GM21619 (cell line): ENCODE data around the gene ALG8.
"Not testable (repeated sequence)": the region's sequence is repeated elsewhere in the genome, so short reads cannot be mapped to it uniquely, and the experiment has no call there.

Experiments
- ATAC-seq: cut with Tn5 transposase; IDR thresholded peaks from one replicate; pipeline ENCODE4 v1.9.1; 2021; ENCODE audit not compliant: unreplicated experiment

ALG8 gene

GRCh38 chr11:78109081-78110015 is 30.1 kb downstream of the ALG8 start:
- ATAC-seq: no peak

DNA sequence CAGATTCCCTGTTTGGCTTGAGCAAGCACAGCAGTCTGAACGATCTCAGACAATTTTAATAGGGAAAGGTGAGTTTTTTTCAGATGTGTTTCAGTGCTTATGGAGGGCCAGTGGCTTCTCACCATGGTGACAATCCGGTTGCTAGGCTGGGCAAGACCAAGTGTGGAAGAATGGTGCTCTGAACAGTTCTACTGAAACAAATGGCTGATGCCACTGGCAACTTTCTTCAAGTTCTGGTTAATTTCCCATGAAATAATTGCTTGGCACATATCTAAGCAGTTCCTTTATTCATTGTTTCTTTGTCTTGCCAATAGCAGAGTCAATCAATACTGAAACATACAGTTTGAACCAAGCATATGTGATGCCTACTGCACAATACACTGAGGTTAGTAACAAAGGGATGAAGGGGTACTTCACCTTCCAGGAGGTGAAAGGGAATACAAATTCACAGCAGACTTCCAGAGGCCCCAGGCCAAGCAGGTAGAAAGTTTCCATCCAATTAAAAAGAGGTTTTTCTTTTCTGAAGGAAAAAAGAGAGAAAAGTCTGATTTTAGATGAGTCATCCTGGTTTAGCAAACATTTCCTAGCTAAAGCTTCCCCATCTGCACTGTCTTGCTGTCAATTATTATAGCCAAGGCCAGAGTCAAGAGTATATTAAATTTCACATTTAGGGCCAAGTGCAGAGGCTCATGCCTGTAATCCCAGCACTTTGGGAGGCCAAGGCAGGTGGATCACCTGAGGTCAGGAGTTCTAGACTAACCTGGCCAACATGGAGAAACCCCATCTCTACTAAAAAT is 38.6 kb downstream of the ALG8 start:
- no peak for ATAC-seq

DNA sequence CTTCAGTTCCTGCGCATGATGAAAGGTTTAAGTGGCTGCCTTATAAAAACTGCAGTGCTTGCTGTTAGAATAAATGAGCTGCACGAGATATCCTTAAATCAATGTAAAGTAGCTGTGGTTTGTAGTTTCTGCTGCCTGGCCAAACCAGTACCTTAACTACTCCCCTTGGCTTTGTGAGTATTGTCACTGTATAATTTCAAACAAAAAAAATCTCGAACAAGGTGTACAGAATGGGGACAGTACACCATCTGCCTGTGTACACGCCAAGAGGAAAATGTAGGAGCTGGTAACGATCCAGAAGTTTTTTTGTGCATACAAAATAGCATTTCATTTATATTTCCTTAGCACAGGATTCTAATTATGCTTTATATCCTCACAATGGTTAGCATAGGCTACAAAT is 39.2 kb downstream of the ALG8 start:
- no peak for ATAC-seq

GRCh38 chr11:78099666-78100065 is 39.8 kb downstream of the ALG8 start:
- ATAC-seq: no peak

GRCh38 chr11:78097666-78098385 is 41.6 kb downstream of the ALG8 start:
- no peak for ATAC-seq

DNA sequence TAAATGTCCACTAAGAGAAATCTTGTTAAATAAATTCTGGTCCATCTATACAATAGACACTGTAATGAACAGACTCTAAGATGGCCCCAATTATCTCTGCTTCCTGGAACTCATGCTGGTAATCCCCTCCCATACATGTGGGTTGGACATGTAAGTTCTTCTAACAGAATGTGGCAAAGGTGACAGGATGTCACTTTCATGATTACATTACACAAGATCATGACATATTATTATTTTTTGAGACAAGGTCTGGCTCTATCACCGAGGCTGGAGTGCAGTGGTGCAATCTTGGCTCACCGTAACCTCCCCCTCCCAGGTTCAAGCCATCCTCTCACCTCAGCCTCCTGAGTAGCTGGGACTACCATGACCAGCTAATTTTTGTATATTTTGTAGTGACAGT is 45.2 kb downstream of the ALG8 start:
- ATAC-seq: no peak

- not testable (repeated sequence) for ATAC-seq
Measured at GRCh38 chr11:78086521-78087074, 52.8 kb downstream of the ALG8 start.

- no peak for ATAC-seq
Measured at GRCh38 chr11:78085972-78086371, 53.5 kb downstream of the ALG8 start.

DNA sequence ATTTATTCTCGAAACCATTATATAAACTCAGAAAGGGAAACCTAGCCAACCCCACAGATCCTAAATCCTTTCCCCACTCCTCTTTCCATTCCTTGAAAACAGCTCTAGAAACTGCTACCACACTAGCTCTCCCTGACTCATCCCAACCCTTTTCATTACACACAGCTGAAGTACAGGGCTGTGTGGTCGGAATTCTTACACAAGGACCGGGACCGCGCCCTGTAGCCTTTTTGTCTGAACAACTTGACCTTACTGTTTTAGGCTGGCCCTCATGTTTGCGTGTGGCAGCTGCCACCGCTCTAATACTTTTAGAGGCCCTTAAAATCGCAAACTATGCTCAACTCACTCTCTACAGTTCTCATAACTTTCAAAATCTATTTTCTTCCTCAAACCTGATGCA is 54.9 kb downstream of the ALG8 start:
- not testable (repeated sequence) for ATAC-seq

DNA sequence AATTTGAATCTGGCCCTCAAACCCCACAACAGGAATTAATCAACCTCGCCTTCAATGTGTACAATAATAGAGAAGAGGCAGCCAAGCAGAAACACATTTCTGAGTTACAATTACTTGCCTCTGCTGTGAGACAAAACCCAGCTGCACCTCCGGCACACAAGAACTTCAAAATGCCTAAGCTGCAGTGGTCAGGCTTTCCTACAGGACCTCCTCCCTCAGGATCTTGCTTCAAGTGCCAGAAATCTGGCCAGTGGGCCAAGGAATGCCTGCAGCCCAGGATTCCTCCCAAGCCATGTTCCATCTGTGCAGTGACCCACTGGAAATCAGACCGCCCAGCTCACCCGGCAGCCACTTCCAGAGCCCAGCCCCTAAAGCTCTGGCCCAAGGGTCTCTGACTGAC is 56.4 kb downstream of the ALG8 start:
- ATAC-seq: no peak

- ATAC-seq: no peak
Measured at GRCh38 chr11:78082146-78082545, 57.3 kb downstream of the ALG8 start.

- ATAC-seq: no peak
Measured at GRCh38 chr11:78081583-78081982, 57.8 kb downstream of the ALG8 start.

DNA sequence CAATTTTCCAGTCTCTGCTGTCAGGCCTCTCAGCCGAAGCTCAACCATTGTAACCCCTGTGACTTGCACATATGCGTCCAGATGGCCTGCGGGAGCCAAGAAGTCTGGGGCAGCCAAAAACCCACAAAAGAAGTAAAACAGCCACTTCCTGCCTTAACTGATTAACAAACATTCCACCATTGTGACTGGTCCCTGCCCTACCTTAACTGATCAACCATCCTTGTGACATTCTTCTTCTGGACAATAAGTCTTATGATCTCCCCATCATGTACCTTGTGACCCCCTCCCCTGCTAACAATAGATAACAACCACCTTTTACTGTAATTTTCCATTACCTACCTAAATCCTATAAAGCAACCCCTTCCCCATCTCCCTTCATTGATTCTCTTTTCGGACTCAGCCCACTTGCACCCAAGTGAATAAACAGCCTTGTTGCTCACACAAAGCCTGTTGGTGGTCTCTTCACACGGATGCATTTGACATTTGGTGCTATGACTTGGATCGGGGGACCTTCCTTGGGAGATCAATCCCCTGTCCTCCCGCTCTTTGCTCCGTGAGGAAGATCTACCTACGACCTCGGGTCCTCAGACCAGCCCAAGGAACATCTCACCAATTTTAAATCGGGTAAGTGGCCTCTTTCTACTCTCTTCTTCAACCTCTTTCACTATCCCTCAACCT is 58.5 kb downstream of the ALG8 start:
- ATAC-seq: no peak

DNA sequence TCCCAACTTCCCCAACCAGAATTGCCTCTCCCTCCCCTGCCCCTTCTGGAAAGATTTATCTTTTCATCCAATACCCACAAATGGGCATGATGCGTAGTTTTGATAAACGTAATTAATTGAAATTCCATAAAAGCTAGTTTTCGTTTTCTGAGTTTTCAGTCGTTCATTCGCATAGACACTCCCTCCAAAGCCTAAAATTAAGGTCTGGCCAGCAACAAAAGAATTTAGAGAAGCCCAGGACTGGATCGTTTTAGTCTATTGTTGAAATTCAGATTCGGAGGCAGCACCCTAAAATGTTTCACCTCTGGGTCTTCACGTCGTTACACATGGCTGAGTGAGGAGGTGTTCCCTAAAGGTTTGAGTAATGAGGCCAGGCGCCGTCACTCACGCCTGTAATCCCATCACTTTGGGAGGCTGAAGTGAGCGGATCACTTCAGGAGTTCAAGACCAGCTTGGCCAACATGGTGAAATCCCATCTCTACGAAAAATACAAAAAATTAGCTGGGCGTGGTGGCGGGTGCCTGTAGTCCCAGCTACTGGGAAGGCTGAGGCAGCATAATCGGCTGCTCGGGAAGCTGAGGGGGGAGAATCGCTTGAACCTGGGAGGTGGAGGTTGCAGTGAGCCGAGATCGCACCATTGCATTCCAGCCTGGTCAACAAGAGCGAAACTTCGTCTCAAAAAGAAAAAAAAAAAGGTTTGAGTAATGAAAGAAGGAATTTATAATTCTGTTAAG is 59.2 kb downstream of the ALG8 start:
- ATAC-seq: no peak

GRCh38 chr11:78079232-78080083 is 60.0 kb downstream of the ALG8 start, which contains the start of gene NDUFC2:
Gene NDUFC2 (minus strand): TSS chr11:78079862. CDS start chr11:78079744, 118 bp downstream.
- ATAC-seq: peak; percentile 72

DNA sequence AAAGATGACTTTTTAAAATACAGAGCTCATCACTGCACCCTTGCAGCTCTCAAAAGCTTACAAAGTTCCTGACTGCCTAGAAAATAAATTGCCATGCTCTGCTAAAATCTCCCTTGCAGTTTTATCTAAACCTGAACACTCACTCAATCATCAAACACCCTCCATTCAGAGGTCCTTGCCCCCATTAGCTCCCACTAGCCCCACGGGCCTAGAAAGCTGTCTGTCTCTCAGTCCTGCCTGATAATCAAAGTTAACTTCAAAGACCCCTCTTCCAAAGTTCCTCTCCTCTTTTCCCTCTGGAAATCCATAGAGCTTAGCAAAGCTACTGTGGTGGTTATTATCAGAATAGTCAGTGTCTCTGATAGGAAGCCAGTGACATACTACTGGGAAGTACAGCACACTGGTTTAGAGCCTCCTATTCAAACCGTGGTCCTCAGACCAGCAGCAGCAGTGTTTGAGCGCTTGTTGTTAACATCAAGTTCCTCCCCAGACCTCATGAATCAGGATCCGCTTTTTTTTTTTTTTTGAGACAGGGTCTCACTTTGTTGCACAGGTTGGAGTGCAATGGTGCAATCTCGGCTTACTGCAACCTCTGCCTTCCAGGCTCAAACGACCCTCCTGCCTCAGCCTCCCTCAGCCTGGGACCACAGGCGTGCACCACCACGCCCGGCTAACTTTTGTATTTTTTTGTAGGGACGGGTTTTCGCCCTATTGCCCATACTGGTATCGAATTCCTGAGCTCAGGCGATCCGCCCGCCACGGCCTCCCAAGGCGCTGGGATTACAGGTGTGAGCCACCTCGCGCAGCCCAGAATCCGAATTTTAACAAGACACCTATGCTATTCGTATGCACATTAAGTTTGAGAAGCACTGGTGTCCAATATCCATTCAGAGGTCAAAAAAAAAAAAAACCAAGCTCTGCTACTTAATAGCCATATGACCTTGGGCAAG is 60.9 kb downstream of the ALG8 start:
- ATAC-seq: no peak

GRCh38 chr11:78077592-78077991 is 61.8 kb downstream of the ALG8 start:
- not testable (repeated sequence) for ATAC-seq
